GM10266 (cell line): ENCODE data around the gene PTPN6.

ENCODE experiments used
- DNase-seq: peaks from one replicate; pipeline ENCODE4 v3.0.0; 2012; ENCODE audit errors: extremely low spot score
- TF ChIP-seq, protein P1 (sequence below): IDR thresholded peaks from 2 replicates; pipeline ENCODE4 v1.5.1; 2012; ENCODE audit warnings: mild to moderate bottlenecking, low read depth; ENCODE audit not compliant: control insufficient read depth, insufficient read depth; ENCODE audit errors: missing control alignments

Gene PTPN6

DNA sequence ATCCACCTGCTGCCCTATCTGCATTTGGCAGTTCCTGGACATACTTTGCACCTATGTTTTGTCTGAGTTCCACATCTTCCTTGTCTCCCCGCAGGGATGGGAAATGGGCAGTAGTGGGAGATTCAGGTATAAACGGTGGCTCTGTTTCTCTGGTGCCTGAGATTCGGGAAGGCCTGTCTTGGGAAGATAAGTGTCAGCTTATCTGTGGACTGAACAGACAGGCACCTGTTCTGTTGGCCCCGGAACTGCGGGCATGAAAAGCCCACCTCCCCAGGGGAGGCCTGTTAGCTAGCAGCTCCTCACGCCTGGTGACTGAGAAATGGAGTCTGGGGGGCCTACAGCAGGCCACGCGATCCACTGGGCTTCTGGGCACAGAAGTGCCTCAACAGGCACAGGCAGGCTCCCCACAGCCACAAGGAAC is 13.5 kb downstream of the PTPN6 start:
- no peak for DNase-seq
- TF ChIP-seq, protein P1, sequence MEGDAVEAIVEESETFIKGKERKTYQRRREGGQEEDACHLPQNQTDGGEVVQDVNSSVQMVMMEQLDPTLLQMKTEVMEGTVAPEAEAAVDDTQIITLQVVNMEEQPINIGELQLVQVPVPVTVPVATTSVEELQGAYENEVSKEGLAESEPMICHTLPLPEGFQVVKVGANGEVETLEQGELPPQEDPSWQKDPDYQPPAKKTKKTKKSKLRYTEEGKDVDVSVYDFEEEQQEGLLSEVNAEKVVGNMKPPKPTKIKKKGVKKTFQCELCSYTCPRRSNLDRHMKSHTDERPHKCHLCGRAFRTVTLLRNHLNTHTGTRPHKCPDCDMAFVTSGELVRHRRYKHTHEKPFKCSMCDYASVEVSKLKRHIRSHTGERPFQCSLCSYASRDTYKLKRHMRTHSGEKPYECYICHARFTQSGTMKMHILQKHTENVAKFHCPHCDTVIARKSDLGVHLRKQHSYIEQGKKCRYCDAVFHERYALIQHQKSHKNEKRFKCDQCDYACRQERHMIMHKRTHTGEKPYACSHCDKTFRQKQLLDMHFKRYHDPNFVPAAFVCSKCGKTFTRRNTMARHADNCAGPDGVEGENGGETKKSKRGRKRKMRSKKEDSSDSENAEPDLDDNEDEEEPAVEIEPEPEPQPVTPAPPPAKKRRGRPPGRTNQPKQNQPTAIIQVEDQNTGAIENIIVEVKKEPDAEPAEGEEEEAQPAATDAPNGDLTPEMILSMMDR, result no peak

DNA sequence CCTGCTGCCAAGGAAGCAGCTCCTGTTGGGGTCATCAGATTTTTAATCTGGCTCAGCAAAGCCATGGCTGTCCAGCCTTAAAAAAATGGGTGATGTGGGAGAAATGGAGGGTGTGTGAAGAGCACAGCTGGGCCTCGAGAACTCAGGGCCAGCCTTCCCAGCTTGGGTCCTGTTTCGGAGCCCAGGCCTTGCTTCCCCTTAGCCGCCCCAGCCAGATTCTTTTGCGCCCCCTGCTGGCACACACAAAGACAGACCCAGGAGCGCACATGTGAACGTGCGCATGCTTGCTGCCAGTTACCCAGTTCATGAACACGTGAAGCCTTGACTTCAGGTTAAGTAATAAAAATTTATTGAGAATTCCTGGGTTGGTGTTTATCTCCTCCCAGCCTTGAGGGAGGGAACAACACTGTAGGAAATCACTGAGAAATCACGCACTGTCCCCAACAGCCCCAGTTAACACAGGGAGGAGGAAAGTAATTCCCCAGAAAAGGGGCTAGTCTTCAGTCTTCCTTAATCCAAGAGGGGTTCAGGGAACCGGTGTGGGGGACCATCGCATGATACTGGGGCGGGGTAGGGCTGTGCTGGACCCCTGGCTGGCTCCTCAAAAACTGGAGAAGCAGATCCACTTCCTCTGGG is 14.0 kb downstream of the PTPN6 start:
- TF ChIP-seq, protein P1, result peak; percentile 97
- peak; percentile 83 for DNase-seq

DNA sequence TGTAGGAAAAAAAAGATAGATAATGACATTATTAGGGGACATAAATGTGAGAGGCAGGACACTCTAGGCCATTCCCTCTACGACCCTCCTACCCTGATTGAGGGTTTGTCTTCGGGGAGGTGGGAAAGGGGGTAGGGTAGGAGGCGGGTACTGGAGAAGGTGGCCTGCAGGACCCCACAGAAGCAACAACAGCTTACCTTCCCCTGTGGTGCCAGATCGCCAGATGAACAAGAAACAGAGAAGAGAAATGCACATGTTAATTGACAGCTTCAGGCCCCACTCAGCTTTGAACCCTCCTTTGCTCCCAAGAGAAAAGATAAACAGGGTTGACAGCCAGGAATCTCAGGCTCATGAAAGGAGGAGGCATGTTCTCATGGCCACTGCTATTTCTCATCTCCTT is 14.6 kb downstream of the PTPN6 start:
- TF ChIP-seq, protein P1, result no peak
- no peak for DNase-seq

DNA sequence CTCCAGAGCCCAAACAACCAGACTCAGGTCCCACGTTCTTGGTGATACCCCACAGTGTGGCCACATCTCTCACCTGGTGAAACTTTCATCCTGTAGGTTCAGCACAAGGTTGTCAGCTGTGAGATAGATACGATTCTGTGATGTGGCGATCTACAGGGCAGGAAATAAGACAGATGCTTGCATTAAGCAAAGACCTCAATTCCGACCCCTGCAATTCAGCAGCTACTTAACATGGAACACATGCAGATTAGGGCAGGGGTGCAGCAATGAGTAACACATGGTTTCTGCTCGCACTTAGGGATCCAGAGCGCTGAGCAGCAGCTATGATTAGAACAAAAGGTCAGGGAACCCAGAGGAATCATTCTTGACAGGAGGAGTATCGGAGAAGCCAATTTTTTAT is 15.2 kb downstream of the PTPN6 start:
- DNase-seq, result no peak
- TF ChIP-seq, protein P1, result no peak

DNA sequence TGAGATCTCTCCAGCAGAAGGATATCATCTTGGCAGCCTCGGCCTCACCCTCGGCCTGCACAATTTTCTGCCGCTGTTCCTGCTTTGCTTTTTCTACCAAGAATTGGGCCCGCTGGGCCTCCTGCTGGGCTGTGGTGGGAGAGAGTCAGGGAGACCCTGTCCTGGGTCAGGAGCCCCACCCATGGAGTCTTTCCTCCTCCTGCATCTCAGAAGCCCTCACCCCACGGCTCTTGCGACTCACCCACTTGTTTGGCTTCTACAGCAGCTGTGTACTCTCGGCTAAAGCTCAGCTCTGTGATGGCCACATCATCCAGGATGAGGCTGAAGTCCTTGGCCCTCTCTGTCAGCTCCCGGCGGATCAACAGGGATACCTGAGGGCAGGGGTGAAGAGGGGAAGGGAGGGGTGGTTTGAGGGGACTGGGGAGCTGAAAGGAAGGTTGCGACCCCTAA is 16.5 kb downstream of the PTPN6 start:
- TF ChIP-seq, protein P1, result no peak
- DNase-seq, result no peak

DNA sequence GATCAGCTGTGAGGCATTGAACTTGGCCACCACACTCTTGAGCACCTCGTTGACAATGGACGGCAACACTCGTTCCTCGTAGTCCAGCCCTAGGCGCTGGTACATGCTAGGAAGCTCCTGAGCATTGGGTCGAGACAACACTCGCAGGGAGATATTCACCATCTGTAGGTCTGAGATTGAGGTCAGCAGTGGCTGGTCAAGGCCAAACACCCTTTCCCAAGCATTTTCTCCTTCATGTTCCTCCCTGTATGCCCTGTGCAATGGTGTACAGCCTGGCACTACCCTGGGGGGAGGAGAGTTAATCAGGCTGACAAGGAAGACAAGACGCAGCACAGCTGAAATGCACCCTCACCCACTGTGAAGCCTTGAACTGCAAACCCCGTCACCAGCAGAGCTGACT is 17.3 kb downstream of the PTPN6 start:
- TF ChIP-seq, protein P1, result no peak
- no peak for DNase-seq

DNA sequence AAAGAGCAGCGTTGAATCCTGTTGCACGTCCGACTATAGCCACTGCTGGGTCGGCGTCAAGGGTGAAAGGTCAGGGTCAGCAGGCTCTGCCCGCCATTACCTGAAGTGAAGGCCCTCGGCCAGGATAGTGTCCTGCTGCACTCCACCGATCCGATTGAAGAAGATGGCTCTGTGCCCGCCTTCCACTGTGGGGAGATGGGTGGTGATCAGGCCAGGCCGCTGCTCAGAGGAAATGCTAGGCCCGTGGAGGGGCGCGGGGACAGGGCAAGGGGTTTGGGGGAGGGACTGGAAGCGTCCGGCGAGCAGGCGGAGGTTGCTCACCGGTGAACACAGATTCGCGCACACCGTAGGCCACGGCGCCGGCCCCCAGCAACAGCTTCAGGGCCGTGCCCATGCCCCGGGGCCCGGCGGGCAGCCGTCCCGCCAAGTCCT is 19.0 kb downstream of the PTPN6 start:
- TF ChIP-seq, protein P1, result no peak
- DNase-seq, result no peak
